ENCODE measurements around the gene MFAP5. TPM values are rescaled to one million over a fixed set of nuclear protein-coding genes. Genes with fewer than 3 reads are reported as not detected.

The MFAP5 gene
- total and polyA plus RNA-seq, 2 of the 4 experiments (the other 2 are of a cell fraction) = 0.90 to 1.9 TPM

DNA sequence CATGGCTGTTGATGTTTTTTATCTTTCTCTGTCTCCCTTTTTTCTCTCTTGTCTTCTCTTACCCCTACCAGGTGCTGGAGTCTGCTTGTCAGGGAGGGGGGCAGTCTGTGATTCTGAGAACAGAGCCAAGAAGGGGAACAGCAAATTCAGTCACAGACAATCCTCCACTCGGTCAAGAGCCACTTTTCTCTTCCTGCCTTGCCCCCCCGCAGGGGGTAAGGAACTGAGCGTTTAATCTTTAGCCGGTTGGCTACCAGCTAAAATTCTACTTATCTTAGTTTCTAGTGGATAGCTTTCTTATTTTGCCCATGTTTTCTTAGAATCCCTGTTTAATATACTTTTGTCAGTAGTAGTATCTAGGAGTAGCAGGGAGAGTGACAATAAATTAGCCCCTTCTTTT is 37.1 kb upstream of the MFAP5 start:
- Histone ChIP-seq H3K4ac (ENCODE audit: low read depth, low read length) (no peak overlapping the region), H2BK120ac (ENCODE audit: low read depth, low read length) (no peak overlapping the region), H2AK9ac (replicated peaks; ENCODE audit: low read depth, low read length, poor library complexity) (peak overlapping the region; percentile 37), H3K79me1 (ENCODE audit: low read depth in 1 of 2, low read length in 2 of 2) (peaks cover 4 to 31% of the 10 kb centered on the region in 2 experiments; a peak in 3 of 4 replicates), H4K5ac (ENCODE audit: low read depth, low read length) (no peak overlapping the region), H4K91ac (ENCODE audit: insufficient read depth, low read depth, low read length) (no peak overlapping the region; the same call in 1 of the 2 replicates), H2BK5ac (ENCODE audit: low read depth, low read length, poor library complexity, severe bottlenecking) (no peak overlapping the region), H3K4me1 (ENCODE audit: control insufficient read depth, insufficient read depth, low read length) (no peaks in the 10 kb centered on the region), H2AFZ (replicated peaks; ENCODE audit: low read length, poor library complexity) (no peak overlapping the region), H3K36me3 (ENCODE audit: control insufficient read depth, insufficient read depth, low read length) (no peaks in the 10 kb centered on the region), H3K14ac (replicated peaks; ENCODE audit: low read depth, low read length) (no peak overlapping the region), H3K18ac (ENCODE audit: low read depth, low read length) (no peak overlapping the region), H3K9ac (ENCODE audit: low read depth, low read length) (no peak overlapping the region), H3K23ac (ENCODE audit: low read depth, low read length) (peak overlapping the region; percentile 66; the same call in 1 of the 2 replicates), H3K9me1 (ENCODE audit: insufficient read depth, low read length) (peaks cover 3% of the 10 kb centered on the region; the same call in 1 of the 2 replicates), H3K4me2 (ENCODE audit: low read depth, low read length) (no peak overlapping the region; the same call in 1 of the 2 replicates), H4K20me1 (ENCODE audit: insufficient read depth, low read length) (peaks cover 6% of the 10 kb centered on the region; the same call in 1 of the 2 replicates), H2AK5ac (ENCODE audit: low read depth, low read length) (no peak overlapping the region), H2BK15ac (ENCODE audit: low read depth, low read length) (no peak overlapping the region), H3K4me3 (ENCODE audit: insufficient read depth, low read depth, low read length) (no peak overlapping the region), H3K9me3 (ENCODE audit: control insufficient read depth, insufficient read depth, low read length) (no peaks in the 10 kb centered on the region), H3K27ac (ENCODE audit: insufficient read depth, low read length) (no peak overlapping the region), H3K56ac (ENCODE audit: extremely low read depth, insufficient read depth, low read length) (no peak overlapping the region), H4K8ac (ENCODE audit: low read depth in 2 of 2, low read length in 2 of 2) (no peak overlapping the region), H2BK20ac (ENCODE audit: low read depth, low read length) (no peak overlapping the region), H3K27me3 (ENCODE audit: control insufficient read depth, insufficient read depth, low read length) (no peaks in the 10 kb centered on the region)
- POLR2A ChIA-PET (ENCODE audit: unreplicated experiment) = interaction anchor here (0.7 kb wide), 1 partner anchor 9 kb away, joined by 3 read pairs; no protein-coding TSS in a partner anchor
- no TSS peak for BruUV-seq (replicated peaks)
- intact Hi-C loops (cut with micrococcal nuclease) = loop anchor here (5.0 kb wide), 2 partner anchors 83 to 727 kb away; no protein-coding TSS in a partner anchor
- WGBS, 2 experiments (ENCODE audit: extremely low coverage in 2 of 2, insufficient read length in 1 of 2) = no CpG with 5 or more reads among the region's 4 CpGs
- TF ChIP-seq MAFK (IDR thresholded peaks at IDR 0.05; ENCODE audit: low read depth, low read length) (no peak), CHD1 (IDR thresholded peaks at IDR 0.05; ENCODE audit: low read depth, low read length) (no peak), FOS (IDR thresholded peaks at IDR 0.05; ENCODE audit: low read depth, low read length) (no peak), MXI1 (IDR thresholded peaks at IDR 0.05; ENCODE audit: borderline replicate concordance, low read depth, low read length) (no peak), MAZ (IDR thresholded peaks at IDR 0.05; ENCODE audit: borderline replicate concordance, low read depth, low read length) (no peak), BHLHE40 (IDR thresholded peaks at IDR 0.05; ENCODE audit: low read depth, low read length) (no peak), POLR2A (IDR thresholded peaks at IDR 0.05; ENCODE audit: low read depth, low read length) (no peak)
- TF ChIP-seq, protein P1, sequence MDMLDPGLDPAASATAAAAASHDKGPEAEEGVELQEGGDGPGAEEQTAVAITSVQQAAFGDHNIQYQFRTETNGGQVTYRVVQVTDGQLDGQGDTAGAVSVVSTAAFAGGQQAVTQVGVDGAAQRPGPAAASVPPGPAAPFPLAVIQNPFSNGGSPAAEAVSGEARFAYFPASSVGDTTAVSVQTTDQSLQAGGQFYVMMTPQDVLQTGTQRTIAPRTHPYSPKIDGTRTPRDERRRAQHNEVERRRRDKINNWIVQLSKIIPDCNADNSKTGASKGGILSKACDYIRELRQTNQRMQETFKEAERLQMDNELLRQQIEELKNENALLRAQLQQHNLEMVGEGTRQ (IDR thresholded peaks at IDR 0.05; ENCODE audit: low read depth, low read length) = no peak
- TF ChIP-seq, protein P2, sequence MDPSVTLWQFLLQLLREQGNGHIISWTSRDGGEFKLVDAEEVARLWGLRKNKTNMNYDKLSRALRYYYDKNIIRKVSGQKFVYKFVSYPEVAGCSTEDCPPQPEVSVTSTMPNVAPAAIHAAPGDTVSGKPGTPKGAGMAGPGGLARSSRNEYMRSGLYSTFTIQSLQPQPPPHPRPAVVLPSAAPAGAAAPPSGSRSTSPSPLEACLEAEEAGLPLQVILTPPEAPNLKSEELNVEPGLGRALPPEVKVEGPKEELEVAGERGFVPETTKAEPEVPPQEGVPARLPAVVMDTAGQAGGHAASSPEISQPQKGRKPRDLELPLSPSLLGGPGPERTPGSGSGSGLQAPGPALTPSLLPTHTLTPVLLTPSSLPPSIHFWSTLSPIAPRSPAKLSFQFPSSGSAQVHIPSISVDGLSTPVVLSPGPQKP (IDR thresholded peaks at IDR 0.05; ENCODE audit: borderline replicate concordance, low read depth, low read length) = no peak
- TF ChIP-seq, protein P3, sequence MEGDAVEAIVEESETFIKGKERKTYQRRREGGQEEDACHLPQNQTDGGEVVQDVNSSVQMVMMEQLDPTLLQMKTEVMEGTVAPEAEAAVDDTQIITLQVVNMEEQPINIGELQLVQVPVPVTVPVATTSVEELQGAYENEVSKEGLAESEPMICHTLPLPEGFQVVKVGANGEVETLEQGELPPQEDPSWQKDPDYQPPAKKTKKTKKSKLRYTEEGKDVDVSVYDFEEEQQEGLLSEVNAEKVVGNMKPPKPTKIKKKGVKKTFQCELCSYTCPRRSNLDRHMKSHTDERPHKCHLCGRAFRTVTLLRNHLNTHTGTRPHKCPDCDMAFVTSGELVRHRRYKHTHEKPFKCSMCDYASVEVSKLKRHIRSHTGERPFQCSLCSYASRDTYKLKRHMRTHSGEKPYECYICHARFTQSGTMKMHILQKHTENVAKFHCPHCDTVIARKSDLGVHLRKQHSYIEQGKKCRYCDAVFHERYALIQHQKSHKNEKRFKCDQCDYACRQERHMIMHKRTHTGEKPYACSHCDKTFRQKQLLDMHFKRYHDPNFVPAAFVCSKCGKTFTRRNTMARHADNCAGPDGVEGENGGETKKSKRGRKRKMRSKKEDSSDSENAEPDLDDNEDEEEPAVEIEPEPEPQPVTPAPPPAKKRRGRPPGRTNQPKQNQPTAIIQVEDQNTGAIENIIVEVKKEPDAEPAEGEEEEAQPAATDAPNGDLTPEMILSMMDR (conservative IDR thresholded peaks at IDR 0.05; ENCODE audit: low read depth, low read length) = no peak
- ATAC-seq (ENCODE audit: low read depth) (no peak), DNase-seq (no peak)
- CTCF ChIA-PET = interaction anchor here (0.6 kb wide), 1 partner anchor 190 kb away, joined by 3 read pairs; no protein-coding TSS in a partner anchor
- dilution Hi-C loops (cut with HindIII; ENCODE audit: low sequenced_read_pairs, unreplicated experiment) = no loop called here
- in situ Hi-C loops (cut with MboI; ENCODE audit: low sequenced_read_pairs) = no loop called here
